ENCODE results near the gene MOG.

- TF ChIP-seq CTCF (IDR thresholded peaks at IDR 0.05): no peak
- TF ChIP-seq POLR2A (IDR thresholded peaks at IDR 0.05): no peak
Measured at GRCh38 chr6:29667158-29667557, 10.3 kb downstream of the MOG start.
